GM12891 (cell line): Measurements from ENCODE around the gene FARSB. TPM values are rescaled to one million over a fixed set of nuclear protein-coding genes. Genes with fewer than 3 reads are reported as not detected.
"Not testable (repeated sequence)": the region's sequence is repeated elsewhere in the genome, so short reads cannot be mapped to it uniquely, and the experiment has no call there.

Experiments
- DNase-seq: peaks from one replicate; pipeline ENCODE4 v3.0.0; 2011; ENCODE audit warnings: low spot score; ENCODE audit not compliant: insufficient read length
- FAIRE-seq: peaks from 2 replicates; lab custom pipeline; 2011; peaks lifted over from hg19 to GRCh38; lab: Jason Lieb, UNC
- PAX5 ChIP-seq: IDR thresholded peaks from 2 replicates; pipeline ENCODE4 v1.6.1; 2011; ENCODE audit warnings: low read length, moderate library complexity, mild to moderate bottlenecking; ENCODE audit not compliant: insufficient read depth, severe bottlenecking
- POLR2A ChIP-seq: IDR thresholded peaks from 2 replicates; pipeline ENCODE4 v1.6.1; 2011; ENCODE audit warnings: low read depth, low read length, control low read depth
- POLR2AphosphoS5 ChIP-seq: IDR thresholded peaks from 2 replicates; pipeline ENCODE4 v1.6.1; 2011; ENCODE audit warnings: low read depth, low read length, control low read depth
- POU2F2 ChIP-seq: IDR thresholded peaks from 2 replicates; pipeline ENCODE4 v1.6.1; 2011; ENCODE audit warnings: low read depth, mild to moderate bottlenecking, control low read depth, low read length, moderate library complexity
- SPI1 ChIP-seq: IDR thresholded peaks from 2 replicates; pipeline ENCODE4 v1.6.1; 2011; ENCODE audit warnings: low read depth, low read length, control low read depth
- TAF1 ChIP-seq: IDR thresholded peaks from 2 replicates; pipeline ENCODE4 v1.6.1; 2011; ENCODE audit warnings: low read depth, low read length, control low read depth
- polyA plus RNA-seq: library from polyadenylated mRNA; unstranded; fragments of >200 nt; gene quantifications from one replicate; pipeline ENCODE4 v1.2.1, GENCODE V29; 2012; ENCODE audit warnings: low read depth, missing spikeins, inconsistent platforms; ENCODE audit not compliant: missing spikeins

FARSB gene
- polyA plus RNA-seq = 34.2 TPM

GRCh38 chr2:222655787-222656525 is at the start of gene FARSB:
TSS of gene FARSB (minus strand) at chr2:222656092. CDS start at chr2:222656073, 19 bp downstream.
- FAIRE-seq = peak; percentile 99
- DNase-seq = peak; percentile 75
- TF ChIP-seq TAF1 (peak; percentile 90), POU2F2 (0 out of 2 replicates have a peak, but pooled peaks have one; percentile 73), POLR2AphosphoS5 (peak; percentile 92), SPI1 (peak; percentile 20; the same call in 1 of the 2 replicates), POLR2A (peak; percentile 85), PAX5 (no peak)

DNA sequence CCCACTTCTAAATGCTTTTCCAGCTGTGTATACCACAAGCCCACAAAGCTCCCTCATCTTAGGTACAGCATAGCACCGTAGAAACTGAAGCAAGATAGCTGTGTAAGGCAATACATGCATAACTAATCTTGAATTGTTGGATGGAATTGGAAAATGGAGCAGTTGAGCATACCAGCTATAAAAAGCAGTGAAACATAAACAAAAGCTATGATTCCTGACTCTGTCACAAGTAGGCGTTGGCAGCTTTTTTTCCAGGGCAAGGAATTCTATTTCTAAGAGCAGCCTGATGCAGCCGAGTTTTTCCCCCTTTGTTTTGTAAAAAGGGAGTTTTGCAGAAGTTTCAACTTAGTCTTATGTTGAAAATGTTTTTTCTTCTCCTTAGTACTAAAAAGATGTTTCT is 48.0 kb upstream of the FARSB start:
- no peak for TF ChIP-seq SPI1
- TF ChIP-seq PAX5 = no peak
- TF ChIP-seq POU2F2 = no peak
- TF ChIP-seq POLR2AphosphoS5 = no peak
- TF ChIP-seq POLR2A = no peak
- FAIRE-seq (no peak), DNase-seq (no peak)

DNA sequence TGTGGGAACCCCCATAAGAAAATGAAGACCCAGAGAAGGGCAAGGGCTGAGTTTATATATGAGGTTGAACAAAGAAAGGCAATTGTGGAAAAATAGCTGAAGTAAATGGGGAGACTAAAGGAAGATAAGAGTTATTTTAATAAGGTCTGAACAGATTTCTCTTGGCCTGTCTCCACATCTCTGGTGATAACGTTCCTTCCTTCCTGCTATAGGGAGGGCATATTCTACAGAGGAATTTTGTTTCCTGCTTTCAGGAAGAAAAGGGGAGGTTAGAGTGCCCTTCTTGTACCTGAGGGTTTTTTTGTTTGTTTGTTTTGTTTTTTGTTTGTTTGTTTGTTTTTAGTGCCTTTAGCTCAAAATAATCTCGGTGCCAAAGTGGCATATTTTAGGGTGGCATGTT is 47.2 kb upstream of the FARSB start:
- FAIRE-seq (no peak), DNase-seq (no peak)
- no peak for TF ChIP-seq PAX5
- no peak for TF ChIP-seq POLR2A
- no peak for TF ChIP-seq POU2F2
- TF ChIP-seq SPI1 = no peak
- TF ChIP-seq TAF1 = no peak
- no peak for TF ChIP-seq POLR2AphosphoS5

- FAIRE-seq = peak; percentile 69
- TF ChIP-seq POU2F2 (no peak), POLR2AphosphoS5 (no peak), PAX5 (no peak), SPI1 (0 out of 2 replicates have a peak, but pooled peaks have one; percentile 25), POLR2A (no peak)
- DNase-seq = no peak
These were observed 45.8 kb upstream of the FARSB start for GRCh38 chr2:222701721-222702131.

DNA sequence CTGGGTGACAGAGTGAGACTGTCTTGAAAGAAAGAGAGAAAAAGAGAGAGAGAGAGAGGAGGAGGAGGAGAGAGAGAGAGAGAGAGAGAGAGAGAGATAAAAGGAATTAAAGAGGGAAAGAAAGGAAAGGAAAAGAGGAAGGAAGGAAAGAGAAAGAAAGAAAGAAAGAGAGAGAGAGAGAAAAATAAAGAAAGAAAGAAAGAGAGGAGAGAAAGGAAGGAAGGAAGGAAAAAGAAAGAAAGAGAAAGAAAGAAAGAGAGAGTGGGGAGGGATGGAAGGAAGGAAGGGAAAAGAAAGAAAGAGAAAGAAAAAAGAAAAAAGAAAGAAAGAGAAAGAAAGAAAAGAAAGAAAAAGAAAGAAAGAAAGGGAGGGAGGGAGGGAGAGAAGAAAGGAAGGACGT is 45.3 kb upstream of the FARSB start:
- no peak for FAIRE-seq
- no peak for DNase-seq
- TF ChIP-seq SPI1 (no peak), POLR2A (no peak), POLR2AphosphoS5 (no peak), PAX5 (no peak), TAF1 (no peak), POU2F2 (no peak)

DNA sequence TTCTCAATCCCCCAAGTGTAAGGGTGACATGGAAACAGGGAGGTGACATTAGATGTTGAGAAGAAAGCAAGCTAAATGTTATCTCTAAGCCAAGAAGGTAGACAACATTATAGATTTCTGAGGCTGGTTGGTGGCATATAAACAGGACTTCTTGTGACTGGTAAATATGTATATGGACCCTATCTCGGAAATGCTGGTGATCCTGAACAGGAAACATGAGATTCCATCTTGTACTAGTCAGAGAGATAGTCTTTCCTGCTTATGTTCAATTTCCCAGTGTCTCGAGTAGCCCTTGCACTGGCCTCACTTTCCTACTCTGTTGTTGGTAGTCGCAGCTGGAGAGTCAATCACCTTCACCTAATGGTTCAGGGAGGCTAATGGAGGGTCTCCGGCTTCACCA is 42.4 kb upstream of the FARSB start:
- no peak for TF ChIP-seq POLR2A
- TF ChIP-seq POLR2AphosphoS5 = no peak
- TF ChIP-seq SPI1 = no peak
- TF ChIP-seq POU2F2 = no peak
- TF ChIP-seq TAF1 = no peak
- TF ChIP-seq PAX5 = no peak
- no peak for DNase-seq
- FAIRE-seq = no peak

DNA sequence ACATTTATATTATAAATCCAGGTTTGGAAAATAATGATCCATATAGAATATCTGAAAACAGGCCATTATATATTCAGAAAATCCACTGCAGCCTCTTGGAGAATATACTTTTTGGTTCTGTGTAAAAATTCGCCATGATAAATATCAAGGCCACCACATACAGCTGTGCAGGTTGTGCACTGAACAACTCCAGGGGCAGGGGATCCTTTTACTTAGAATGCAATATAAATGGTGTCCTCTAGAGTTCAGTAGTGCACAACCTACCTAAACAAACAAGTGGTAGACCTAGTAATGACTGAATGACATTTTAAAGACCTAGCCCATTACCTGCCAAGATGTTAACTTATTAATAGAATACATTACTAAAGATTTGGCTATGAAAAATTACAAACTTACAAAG is 37.9 kb upstream of the FARSB start:
- TF ChIP-seq POLR2A (no peak), POU2F2 (no peak), TAF1 (no peak), POLR2AphosphoS5 (no peak), SPI1 (no peak), PAX5 (no peak)
- FAIRE-seq (peak; percentile 38), DNase-seq (no peak)

- not testable (repeated sequence) for FAIRE-seq, DNase-seq
These were observed 37.5 kb upstream of the FARSB start for GRCh38 chr2:222693413-222693812.

GRCh38 chr2:222690564-222691200 is 34.8 kb upstream of the FARSB start:
- TF ChIP-seq SPI1 (peak; percentile 36; the same call in 1 of the 2 replicates), TAF1 (no peak), PAX5 (no peak)
- DNase-seq = peak; percentile 62
- FAIRE-seq = peak; percentile 83

- TF ChIP-seq POLR2AphosphoS5 = no peak
- TF ChIP-seq TAF1 = no peak
- no peak for TF ChIP-seq POU2F2
- no peak for TF ChIP-seq SPI1
- TF ChIP-seq POLR2A = no peak
- TF ChIP-seq PAX5 = no peak
- FAIRE-seq (no peak), DNase-seq (no peak)
These were observed 33.4 kb upstream of the FARSB start for GRCh38 chr2:222689322-222689721.
